Measurements from ENCODE around the gene TMEM220. TPM values are rescaled to one million over a fixed set of nuclear protein-coding genes. Genes with fewer than 3 reads are reported as not detected.

TMEM220 gene
- total RNA-seq, 1 donor from 2014 or later = 0.28 TPM

DNA sequence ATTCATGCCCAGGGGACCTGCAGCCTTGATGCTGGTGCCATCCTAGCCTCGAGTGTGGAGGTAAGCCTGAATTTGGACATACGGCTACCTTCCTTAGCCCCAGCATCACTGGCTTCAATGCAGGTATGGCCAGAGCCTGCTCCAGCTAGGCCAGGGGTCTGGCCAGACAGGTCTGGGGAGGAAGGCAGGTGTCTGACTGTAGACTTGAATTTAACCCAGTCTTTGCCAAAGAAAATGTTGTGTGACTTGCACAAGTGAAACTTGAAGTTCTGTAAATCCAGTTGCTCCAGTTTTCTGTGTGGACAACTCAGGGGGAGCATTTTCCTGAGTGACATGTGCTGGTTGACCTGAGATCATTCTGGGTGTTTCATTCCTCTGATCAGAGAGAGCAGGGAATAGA lies 41.3 kb upstream of the TMEM220 start:
- H3K36me3 ChIP-seq = no peaks in the 10 kb centered on the region
- H3K9ac ChIP-seq = no peak overlapping the region
- peaks cover 12% of the 10 kb centered on the region for H3K4me1 ChIP-seq
- H3K27me3 ChIP-seq = no peaks in the 10 kb centered on the region
- Mint-ChIP-seq H3K27ac (no peak overlapping the region), H3K4me1 (peaks cover 36% of the 10 kb centered on the region), H3K9me3 (peaks cover 38% of the 10 kb centered on the region), H3K27me3 (ENCODE audit: insufficient read depth, low read depth) (peaks cover 31% of the 10 kb centered on the region), H3K36me3 (peaks cover 4% of the 10 kb centered on the region), H3K4me3 (no peak overlapping the region)
- no peaks in the 10 kb centered on the region for H3K9me3 ChIP-seq (ENCODE audit: low read depth)
- no peak overlapping the region for H3K4me3 ChIP-seq
- no peak overlapping the region for H3K4me2 ChIP-seq
- no peak overlapping the region for H2AFZ ChIP-seq (replicated peaks)
- H4K20me1 ChIP-seq (ENCODE audit: low read depth) = peaks cover 12% of the 10 kb centered on the region
- H3K79me2 ChIP-seq (ENCODE audit: low read depth) = no peaks in the 10 kb centered on the region
- peaks cover 19% of the 10 kb centered on the region for H3F3A ChIP-seq (ENCODE audit: low read depth)
- no peak for DNase-seq (ENCODE audit: low spot score)
- TF ChIP-seq EZH2phosphoT487 (IDR thresholded peaks at IDR 0.05) (no peak), EZH2 (IDR thresholded peaks at IDR 0.05) (no peak)
- TF ChIP-seq, protein P1, sequence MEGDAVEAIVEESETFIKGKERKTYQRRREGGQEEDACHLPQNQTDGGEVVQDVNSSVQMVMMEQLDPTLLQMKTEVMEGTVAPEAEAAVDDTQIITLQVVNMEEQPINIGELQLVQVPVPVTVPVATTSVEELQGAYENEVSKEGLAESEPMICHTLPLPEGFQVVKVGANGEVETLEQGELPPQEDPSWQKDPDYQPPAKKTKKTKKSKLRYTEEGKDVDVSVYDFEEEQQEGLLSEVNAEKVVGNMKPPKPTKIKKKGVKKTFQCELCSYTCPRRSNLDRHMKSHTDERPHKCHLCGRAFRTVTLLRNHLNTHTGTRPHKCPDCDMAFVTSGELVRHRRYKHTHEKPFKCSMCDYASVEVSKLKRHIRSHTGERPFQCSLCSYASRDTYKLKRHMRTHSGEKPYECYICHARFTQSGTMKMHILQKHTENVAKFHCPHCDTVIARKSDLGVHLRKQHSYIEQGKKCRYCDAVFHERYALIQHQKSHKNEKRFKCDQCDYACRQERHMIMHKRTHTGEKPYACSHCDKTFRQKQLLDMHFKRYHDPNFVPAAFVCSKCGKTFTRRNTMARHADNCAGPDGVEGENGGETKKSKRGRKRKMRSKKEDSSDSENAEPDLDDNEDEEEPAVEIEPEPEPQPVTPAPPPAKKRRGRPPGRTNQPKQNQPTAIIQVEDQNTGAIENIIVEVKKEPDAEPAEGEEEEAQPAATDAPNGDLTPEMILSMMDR (IDR thresholded peaks at IDR 0.05) = no peak
- H3K27ac ChIP-seq = no peak overlapping the region

DNA sequence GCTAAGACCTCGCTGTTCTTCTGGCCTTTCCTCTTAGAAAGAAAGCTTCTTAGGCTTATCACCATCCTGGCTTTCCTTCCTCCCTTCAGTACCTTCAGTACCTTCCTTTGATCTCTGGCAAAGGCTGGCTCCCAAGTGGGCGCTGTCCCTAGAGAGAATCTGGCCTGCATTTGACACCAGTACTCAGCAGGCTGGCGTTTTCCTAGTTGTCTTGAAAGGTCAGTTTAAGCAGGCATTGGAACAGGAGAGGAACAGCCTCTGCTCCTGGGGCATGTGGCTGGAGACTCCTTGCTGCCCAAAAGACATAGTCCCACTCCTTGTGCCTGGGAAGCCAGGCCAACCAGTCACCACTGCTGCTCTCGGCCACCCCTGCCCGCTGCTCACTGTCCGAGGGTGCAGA lies 40.0 kb upstream of the TMEM220 start:
- H3K4me2 ChIP-seq = no peak overlapping the region
- H3K9ac ChIP-seq = no peak overlapping the region
- H3K9me3 Mint-ChIP-seq = peaks cover 33% of the 10 kb centered on the region
- peaks cover 4% of the 10 kb centered on the region for H3K36me3 Mint-ChIP-seq
- peaks cover 27% of the 10 kb centered on the region for H3K27me3 Mint-ChIP-seq (ENCODE audit: insufficient read depth, low read depth)
- H3K27ac ChIP-seq = no peak overlapping the region
- no peaks in the 10 kb centered on the region for H3K9me3 ChIP-seq (ENCODE audit: low read depth)
- peaks cover 12% of the 10 kb centered on the region for H3K4me1 ChIP-seq
- H3K36me3 ChIP-seq = no peaks in the 10 kb centered on the region
- H3K79me2 ChIP-seq (ENCODE audit: low read depth) = no peaks in the 10 kb centered on the region
- peaks cover 33% of the 10 kb centered on the region for H3K4me1 Mint-ChIP-seq
- H2AFZ ChIP-seq (replicated peaks) = no peak overlapping the region
- H3F3A ChIP-seq (ENCODE audit: low read depth) = peaks cover 19% of the 10 kb centered on the region
- H3K4me3 ChIP-seq = no peak overlapping the region
- peaks cover 12% of the 10 kb centered on the region for H4K20me1 ChIP-seq (ENCODE audit: low read depth)
- H3K27ac Mint-ChIP-seq = no peak overlapping the region
- TF ChIP-seq EZH2phosphoT487 (IDR thresholded peaks at IDR 0.05) (no peak), EZH2 (IDR thresholded peaks at IDR 0.05) (no peak)
- TF ChIP-seq, protein P1 (IDR thresholded peaks at IDR 0.05) = no peak
- no peak overlapping the region for H3K4me3 Mint-ChIP-seq
- H3K27me3 ChIP-seq = no peaks in the 10 kb centered on the region
- no peak for DNase-seq (ENCODE audit: low spot score)

DNA sequence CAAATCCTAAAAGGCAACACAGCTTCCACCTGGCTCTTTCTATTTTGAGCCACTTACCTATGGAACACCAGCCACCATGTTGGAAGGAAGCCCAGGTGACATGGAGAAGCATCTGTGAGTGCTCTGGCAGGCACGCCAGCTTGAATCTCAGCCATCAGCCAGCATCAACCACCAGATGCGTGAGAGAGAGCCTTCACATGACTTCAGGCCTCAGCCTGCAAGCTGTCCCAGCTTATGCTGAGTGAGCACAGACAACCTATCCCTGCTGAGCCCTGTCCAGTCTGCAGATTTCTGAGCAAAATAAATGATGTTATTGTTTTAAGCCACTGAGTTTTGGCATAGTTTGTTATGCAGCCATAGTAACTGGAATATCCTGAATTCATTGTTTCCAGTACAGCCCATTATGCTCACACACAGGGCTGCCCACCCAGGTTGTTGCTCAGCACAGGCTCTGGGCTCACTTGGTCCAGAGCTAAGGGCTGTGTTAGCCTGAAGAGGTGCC lies 39.0 kb upstream of the TMEM220 start:
- no peaks in the 10 kb centered on the region for H3K36me3 ChIP-seq
- H3K9me3 Mint-ChIP-seq = peaks cover 31% of the 10 kb centered on the region
- no peak for DNase-seq (ENCODE audit: low spot score)
- peaks cover 18% of the 10 kb centered on the region for H3F3A ChIP-seq (ENCODE audit: low read depth)
- H3K36me3 Mint-ChIP-seq = peaks cover 4% of the 10 kb centered on the region
- H3K27ac ChIP-seq = no peak overlapping the region
- no peak overlapping the region for H3K9ac ChIP-seq
- H3K4me2 ChIP-seq = no peak overlapping the region
- H3K27ac Mint-ChIP-seq = no peak overlapping the region
- TF ChIP-seq EZH2 (IDR thresholded peaks at IDR 0.05) = no peak
- TF ChIP-seq, protein P1 (IDR thresholded peaks at IDR 0.05) = no peak
- TF ChIP-seq EZH2phosphoT487 (IDR thresholded peaks at IDR 0.05) = no peak
- H3K4me3 Mint-ChIP-seq = no peak overlapping the region
- peaks cover 12% of the 10 kb centered on the region for H3K4me1 ChIP-seq
- H3K79me2 ChIP-seq (ENCODE audit: low read depth) = no peaks in the 10 kb centered on the region
- H3K27me3 ChIP-seq = no peaks in the 10 kb centered on the region
- peaks cover 21% of the 10 kb centered on the region for H3K27me3 Mint-ChIP-seq (ENCODE audit: insufficient read depth, low read depth)
- H2AFZ ChIP-seq (replicated peaks) = no peak overlapping the region
- H3K4me1 Mint-ChIP-seq = peaks cover 29% of the 10 kb centered on the region
- no peaks in the 10 kb centered on the region for H3K9me3 ChIP-seq (ENCODE audit: low read depth)
- peaks cover 12% of the 10 kb centered on the region for H4K20me1 ChIP-seq (ENCODE audit: low read depth)
- no peak overlapping the region for H3K4me3 ChIP-seq
